Activated CD4-positive, alpha-beta T cell treated with anti-CD3 and anti-CD28 coated beads, Interleukin-2, amount 50 U/mL, for 24 hours (primary cell): ENCODE measurements around the gene SLK.

ENCODE experiments used
- DNase-seq, 2 donors: peaks; one replicate each; pipeline ENCODE4 v3.0.0-alpha.2; 2020; ENCODE audit warnings: low read depth in 1 of 2, low spot score in 1 of 2

The SLK gene

GRCh38 chr10:104049504-104050250 lies 82.7 kb downstream of the SLK start:
- no peak for DNase-seq

DNA sequence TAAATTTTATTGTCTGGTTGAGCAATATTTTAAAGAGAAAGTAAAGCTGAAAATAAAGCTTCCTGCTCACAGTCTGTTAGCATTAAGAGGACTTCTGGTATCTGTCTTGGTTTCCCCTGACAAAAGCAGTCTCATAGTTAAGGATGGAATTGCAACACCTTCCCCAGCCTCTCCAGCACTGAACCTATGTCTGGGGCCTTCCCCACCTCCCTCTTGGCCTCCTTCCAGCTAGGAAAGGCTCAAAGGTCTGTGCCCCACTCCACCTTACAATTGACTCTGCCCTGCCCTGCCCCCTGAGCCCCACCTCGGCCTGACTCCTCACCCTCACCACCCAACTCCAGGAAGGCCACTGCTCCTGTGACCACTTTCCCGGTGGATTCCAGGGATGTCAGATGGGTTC lies 85.5 kb downstream of the SLK start:
- DNase-seq, result no peak

DNA sequence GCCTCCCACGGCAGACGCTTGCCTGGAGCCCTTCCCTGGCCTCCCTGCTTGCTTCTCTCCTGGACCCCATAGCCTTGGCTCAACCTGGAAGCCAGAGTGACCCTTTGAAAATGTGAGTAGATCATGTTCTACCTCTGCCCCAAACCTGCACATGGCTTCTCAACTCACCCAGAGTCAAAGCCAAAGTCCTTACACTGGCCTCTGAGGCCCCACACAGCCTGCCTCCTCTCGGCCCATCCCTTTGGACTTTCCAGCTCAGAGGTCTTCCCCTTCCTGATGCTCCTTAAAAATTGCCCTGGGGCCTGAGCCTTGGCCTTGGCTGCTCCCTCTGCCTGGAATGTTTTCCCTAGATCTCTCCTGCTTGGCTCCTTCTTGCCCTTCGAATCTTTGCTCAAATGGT lies 86.3 kb downstream of the SLK start:
- no peak for DNase-seq

DNA sequence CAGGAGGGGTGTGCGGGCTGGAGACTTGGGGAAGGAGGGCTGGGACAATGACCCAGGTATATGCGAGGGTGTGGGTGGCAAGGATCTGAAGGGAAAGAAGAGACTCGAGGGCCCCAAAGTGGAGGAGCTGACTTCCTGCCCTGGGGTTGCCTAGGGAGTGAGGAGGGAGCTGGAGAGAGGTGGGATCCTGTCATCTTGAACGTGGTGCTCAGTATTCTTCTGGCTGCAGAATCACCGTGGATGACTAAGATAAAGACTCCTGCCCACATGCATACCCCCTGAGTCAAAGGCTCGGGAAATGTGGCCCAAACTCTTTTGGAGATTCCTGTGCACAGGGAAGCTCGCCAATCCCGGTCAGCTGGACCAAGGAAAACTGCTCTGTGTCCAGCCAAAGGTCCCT lies 87.5 kb downstream of the SLK start:
- no peak for DNase-seq

DNA sequence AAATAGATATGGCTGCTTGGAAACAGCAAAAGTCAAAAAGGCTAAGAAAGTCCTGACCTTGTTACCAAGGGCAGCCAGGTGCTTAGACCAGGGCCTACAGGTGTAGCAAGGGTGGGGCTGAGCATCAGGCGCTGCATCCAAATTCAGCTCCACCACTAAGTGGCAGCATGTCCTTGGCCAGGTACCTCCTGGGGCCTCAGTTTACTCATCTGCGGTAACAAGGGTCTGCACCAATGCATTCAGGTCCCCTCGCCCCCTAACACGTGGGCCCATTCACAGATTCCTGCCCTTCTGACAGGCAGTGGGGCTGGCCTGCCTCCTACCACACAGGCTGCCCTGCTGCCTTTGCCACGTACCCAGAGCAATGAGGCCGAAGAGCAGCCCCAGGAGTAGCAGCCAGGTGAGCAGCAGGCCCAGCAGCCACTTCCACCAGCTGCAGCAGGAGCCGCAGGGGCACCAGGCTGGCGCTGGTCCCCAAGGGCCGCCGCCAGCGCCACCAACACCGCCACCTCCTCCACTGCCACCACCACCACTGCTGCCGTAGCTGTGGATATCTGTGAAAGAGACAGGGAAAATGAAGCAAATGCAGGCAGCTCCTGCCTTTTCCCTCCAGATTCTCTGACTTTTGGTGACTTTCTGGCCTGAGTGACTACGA lies 89.8 kb downstream of the SLK start:
- no peak for DNase-seq

- DNase-seq, result no peak
These were observed 90.8 kb downstream of the SLK start for GRCh38 chr10:104057717-104058116.

DNA sequence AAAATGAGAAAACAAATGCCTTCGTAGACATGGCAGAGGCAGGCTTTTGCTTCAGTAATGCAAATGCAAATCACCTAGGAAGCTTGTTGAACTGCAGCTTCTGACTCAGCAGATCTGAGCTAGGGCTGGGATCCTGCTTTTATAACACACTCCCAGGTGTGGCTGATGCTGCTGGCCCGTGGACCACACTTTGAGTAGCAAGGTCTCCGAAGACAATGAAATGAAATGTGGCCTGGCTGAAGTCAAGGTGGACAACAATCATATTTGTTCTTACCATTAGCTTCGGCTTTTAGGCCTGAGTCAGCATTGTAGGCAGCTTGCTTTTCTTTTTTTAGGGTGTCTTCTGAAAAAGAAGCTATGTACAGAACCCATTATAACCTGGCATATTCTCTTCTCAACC lies 92.4 kb downstream of the SLK start:
- no peak for DNase-seq

DNA sequence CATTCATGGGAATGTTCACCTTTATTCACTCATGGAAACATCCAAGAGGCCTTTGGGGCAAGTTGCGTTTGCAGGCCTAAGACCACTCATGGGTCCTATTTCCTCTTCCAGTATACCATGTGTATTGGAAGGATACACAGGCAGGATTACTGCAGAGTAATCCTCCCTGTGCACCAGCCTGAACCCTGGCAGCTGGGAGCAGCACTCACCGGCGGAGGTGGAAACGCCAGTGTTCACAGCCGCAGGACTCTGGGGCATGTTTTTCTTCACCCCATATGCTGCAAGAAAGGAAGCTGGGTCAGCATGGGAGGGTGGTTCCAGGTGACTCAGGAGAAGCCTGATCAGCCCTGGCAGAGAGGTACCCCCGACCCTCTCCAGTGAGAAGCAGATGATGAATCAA lies 94.3 kb downstream of the SLK start:
- no peak for DNase-seq

DNA sequence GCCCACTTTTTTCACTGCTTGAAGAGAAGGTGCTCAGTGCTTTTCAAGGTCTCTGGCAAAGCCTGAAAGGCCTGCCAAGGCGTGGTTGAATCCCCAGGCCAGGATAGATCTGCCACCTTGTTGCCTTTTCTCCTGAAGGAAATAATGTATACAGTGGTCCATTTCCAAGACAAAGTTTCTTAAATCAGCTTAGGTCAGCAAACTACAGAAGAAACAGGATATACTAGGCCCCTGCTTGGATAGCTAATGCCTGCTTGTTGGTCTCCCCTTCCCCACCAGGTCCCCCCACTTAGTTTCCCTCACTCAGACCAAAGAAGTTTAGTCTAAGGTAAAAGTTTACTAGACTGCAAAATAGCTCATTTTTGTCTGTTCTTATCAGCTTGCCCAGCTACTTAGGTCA lies 98.8 kb downstream of the SLK start:
- DNase-seq, result no peak

DNA sequence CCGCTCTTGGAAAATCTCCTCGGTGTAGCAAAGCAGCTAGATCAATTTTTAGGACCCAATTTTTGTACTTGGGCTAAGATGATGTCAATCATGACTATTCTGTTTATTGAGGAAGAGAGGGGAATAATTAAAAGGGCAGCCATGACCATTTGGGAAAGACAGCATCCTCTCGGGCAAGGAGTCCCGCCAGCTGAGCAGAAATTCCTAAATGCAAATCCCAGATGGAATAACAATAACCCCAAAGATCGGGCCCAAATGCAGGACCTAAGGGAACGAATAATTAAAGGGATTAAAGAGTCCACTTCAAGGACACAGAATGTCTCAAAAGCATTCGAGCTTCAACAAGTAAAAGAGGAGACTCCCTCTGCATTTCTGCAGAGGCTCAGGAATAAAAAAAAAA lies 100.0 kb downstream of the SLK start:
- no peak for DNase-seq

DNA sequence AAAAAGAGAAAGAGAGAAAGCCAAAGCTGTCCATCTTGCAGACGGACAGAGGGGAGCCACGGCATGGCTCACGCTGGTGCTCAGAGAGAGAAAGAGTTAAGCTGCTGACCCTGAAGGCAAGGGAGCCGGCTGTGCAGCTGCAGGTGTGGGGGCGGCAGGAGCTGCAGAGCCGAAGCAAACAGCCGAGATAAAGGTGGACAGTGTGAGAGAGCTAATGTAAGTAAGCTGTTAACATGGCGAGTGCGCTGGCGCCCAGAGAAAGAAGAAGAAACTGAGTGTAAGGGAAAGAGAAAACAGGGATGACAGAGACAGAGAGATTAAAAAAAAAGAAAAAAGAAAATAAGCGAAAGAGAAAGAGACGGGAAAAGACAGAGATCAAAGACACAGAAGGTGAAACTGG lies 100.6 kb downstream of the SLK start:
- DNase-seq, result no peak

GRCh38 chr10:104069613-104070012 lies 102.7 kb downstream of the SLK start:
- DNase-seq, result no peak

DNA sequence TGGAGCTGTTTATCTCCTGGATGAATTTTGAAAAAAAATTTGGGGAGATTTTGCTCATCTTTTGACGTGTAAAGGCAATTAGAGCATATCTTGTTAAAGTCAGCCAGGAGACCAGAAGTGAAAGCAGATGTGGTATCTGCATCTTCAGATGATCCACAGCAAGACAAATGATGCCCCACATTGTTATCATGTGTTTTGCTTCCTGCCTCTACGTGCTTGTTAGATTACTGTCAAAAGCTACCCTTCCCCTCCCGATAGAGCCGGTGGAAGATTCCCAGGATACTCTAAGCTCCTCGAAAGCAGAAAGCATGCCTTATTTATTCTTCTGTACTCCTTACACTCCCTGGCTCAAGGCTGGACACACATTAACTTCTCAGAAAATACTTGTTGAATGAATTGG lies 105.8 kb downstream of the SLK start:
- DNase-seq, result no peak

DNA sequence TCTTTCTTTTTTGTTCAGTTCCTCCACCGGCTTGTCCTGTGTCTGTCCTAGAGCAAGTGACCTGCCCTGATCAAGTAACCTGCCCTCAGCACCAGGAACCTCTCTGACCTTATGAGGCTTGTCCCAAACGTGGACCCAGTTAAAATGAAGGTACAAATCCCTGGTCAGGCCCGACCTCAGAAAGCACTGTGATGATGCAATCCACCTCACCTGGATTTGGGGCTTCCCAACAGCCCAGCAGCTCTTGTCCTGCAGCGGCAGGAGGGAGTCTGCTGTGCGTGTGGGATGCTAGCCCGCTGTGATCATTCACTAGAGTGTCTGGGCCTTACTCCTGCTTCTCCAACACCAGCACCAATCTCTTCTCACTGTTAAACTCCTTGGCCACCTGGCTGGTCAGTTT lies 107.6 kb downstream of the SLK start:
- no peak for DNase-seq

GRCh38 chr10:104076743-104077160 lies 109.8 kb downstream of the SLK start:
- DNase-seq, result no peak

- no peak for DNase-seq
These were observed 110.3 kb downstream of the SLK start for GRCh38 chr10:104077247-104077646.

DNA sequence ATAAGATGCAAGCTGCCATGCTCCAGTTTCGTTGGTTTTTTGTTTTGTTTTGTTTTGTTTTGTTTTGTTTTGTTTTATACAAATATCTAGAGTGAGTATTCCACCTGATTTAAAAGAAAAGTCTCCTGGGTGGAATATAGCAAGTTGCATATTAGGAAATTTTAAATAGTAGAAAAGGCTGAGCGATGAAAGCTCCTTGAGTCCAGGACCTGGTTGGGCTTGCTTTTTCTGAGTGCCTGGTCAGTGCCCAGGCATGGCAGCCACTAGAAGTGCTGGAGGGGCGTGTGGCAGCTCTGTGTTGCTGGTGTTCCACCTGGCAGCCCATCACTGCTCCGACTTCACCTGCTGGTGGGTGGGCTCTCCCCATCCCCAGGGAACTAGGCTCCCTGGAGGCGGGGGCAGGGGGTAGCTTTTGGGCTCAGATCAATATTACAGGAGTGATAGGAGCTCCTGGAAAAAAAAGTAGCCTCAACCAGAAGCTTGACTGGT lies 110.8 kb downstream of the SLK start:
- DNase-seq, result no peak
